T-cell (primary cell): ENCODE data around the gene TTLL10. TPM values are rescaled to one million over a fixed set of nuclear protein-coding genes. Genes with fewer than 3 reads are reported as not detected.

ENCODE experiments used
- ATAC-seq, 4 experiments: fragments of 200-7000 bp in 3 of 4; fragments of 150-1000 bp in 1 of 4; cut with Tn5 transposase; replicated peaks in 1 of 4; 1 replicate in 3 of 4; 2 replicates in 1 of 4; pipeline ENCODE4 v1.10.0; 2021; ENCODE audit warnings: moderate library complexity in 3 of 4, mild to moderate bottlenecking in 2 of 4, moderate number of reproducible peaks in 1 of 4
- CTCF ChIA-PET, 2 donors: fragments of 300-600 bp; sonication (Branson Sonifier 250); formaldehyde crosslinking; loops; one replicate each; lab custom pipeline; 2022; ENCODE audit warnings: antibody characterized with exemption in 2 of 2; lab: Charles Lee
- POLR2A ChIA-PET, 2 donors: fragments of 300-600 bp; sonication (Branson Sonifier 250); formaldehyde crosslinking; loops; one replicate each; lab custom pipeline; 2022; ENCODE audit warnings: antibody characterized with exemption in 2 of 2; lab: Charles Lee
- DNase-seq, 35 experiments: peaks; one replicate each; pipeline versions ENCODE4 v3.0.0 to v3.0.0-alpha.2; 2013 to 2023
- H3K27ac ChIP-seq: one replicate; pipeline ENCODE4 v1.5.1; 2013; ENCODE audit warnings: low read length
- H3K27me3 ChIP-seq, 2 experiments: replicated peaks in 1 of 2; 1 replicate in 1 of 2; 2 replicates in 1 of 2; pipeline versions ENCODE4 v1.6.1 to v1.7.0; 2013; ENCODE audit warnings: low read length in 1 of 2, mixed read lengths in 1 of 2; ENCODE audit not compliant: control insufficient read depth in 2 of 2, insufficient read depth in 2 of 2; ENCODE audit errors: extremely low read depth in 1 of 2
- H3K36me3 ChIP-seq, 2 donors: 1 replicate in 1 of 2; 2 replicates in 1 of 2; pipeline versions ENCODE4 v1.6.1 to v1.7.0; 2013; ENCODE audit warnings: low read length in 1 of 2; ENCODE audit not compliant: control insufficient read depth in 2 of 2, insufficient read depth in 1 of 2; ENCODE audit errors: extremely low read depth in 1 of 2
- H3K4me1 ChIP-seq, 2 experiments: 1 replicate in 1 of 2; 2 replicates in 1 of 2; pipeline versions ENCODE4 v1.6.1 to v1.7.0; 2013; ENCODE audit warnings: low read length in 2 of 2, mixed read lengths in 1 of 2; ENCODE audit not compliant: insufficient read depth in 2 of 2, control insufficient read depth in 1 of 2; ENCODE audit errors: extremely low read depth in 1 of 2
- H3K4me3 ChIP-seq, 2 donors: 1 replicate in 1 of 2; 2 replicates in 1 of 2; pipeline versions ENCODE4 v1.5.1 to v1.7.0; 2013; ENCODE audit warnings: mild to moderate bottlenecking in 2 of 2, low read length in 1 of 2, moderate library complexity in 1 of 2; ENCODE audit not compliant: control insufficient read depth in 1 of 2; ENCODE audit errors: extremely low read depth in 1 of 2
- H3K9me3 ChIP-seq: 2 replicates; pipeline ENCODE4 v1.7.0; 2013
- H3K27ac Mint-ChIP-seq, 2 donors: one replicate each; pipeline ENCODE4 v1.8.0; 2020 to 2021; ENCODE audit warnings: mild to moderate bottlenecking in 2 of 2, mixed read lengths in 2 of 2
- H3K27me3 Mint-ChIP-seq, 2 donors: one replicate each; pipeline ENCODE4 v1.8.0; 2021 to 2022; ENCODE audit warnings: mixed read lengths in 2 of 2
- H3K36me3 Mint-ChIP-seq: one replicate; pipeline ENCODE4 v1.8.0; 2021; ENCODE audit warnings: mixed read lengths
- H3K4me1 Mint-ChIP-seq, 3 donors: one replicate each; pipeline ENCODE4 v1.8.0; 2020 to 2022; ENCODE audit warnings: mixed read lengths in 3 of 3, mild to moderate bottlenecking in 1 of 3
- H3K4me3 Mint-ChIP-seq, 3 donors: one replicate each; pipeline ENCODE4 v1.8.0; 2020 to 2022; ENCODE audit warnings: mild to moderate bottlenecking in 3 of 3, mixed read lengths in 3 of 3, moderate library complexity in 3 of 3
- H3K9me3 Mint-ChIP-seq, 3 donors: one replicate each; pipeline ENCODE4 v1.8.0; 2020 to 2022; ENCODE audit warnings: mixed read lengths in 3 of 3
- WGBS: methylation state at CpG from one replicate; pipeline ENCODE4 v1.1.5; 2013; ENCODE audit warnings: missing lambda C conversion rate; ENCODE audit not compliant: insufficient coverage; 5-methylcytosine and 5-hydroxymethylcytosine counted together
- total RNA-seq, 35 experiments: library from RNA in 6 of 35; stranded (reverse) in 6 of 35; fragments of 120-200 nt in 1 of 35; gene quantifications; one replicate each; pipeline versions ENCODE4 v1.2.1 to v1.2.4 and lab custom pipeline; 2013 to 2026

Gene TTLL10
- total RNA-seq, 5 donors from 2014 or later (not counting 1 experiment from before 2014, with no cell fraction given): 0.26 to 1.0 (median 0.47) TPM; not detected in 1

DNA sequence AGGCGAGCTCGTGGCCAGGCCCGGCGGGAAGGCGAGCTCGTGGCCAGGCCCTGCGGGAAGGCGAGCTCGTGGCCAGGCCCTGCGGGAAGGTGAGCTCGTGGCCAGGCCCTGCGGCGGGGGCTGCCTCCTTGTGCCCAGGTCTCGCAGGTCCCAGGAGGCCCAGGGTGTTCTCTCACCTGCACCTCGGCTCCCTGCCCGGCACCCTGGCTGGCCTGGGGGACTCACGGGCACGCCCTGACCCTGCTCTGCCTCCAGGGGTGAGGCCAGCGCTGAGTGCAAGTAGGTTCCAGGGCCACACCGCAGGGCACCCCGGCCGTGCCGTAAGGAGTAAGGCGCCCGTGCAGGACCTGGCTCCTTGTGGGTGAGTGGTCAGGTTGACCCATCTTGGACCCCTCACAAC is 53.7 kb downstream of the TTLL10 start:
- Histone ChIP-seq H3K27ac (no peak overlapping the region), H3K9me3 (no peaks in the 10 kb centered on the region), H3K4me3 (no peak overlapping the region), H3K36me3 (peaks cover 35 to 59% of the 10 kb centered on the region in 2 donors), H3K4me1 (peaks cover 9 to 46% of the 10 kb centered on the region in 2 experiments), H3K27me3 (no peaks in the 10 kb centered on the region)
- Mint-ChIP-seq H3K27ac (no peak overlapping the region), H3K9me3 (no peaks in the 10 kb centered on the region), H3K4me3 (no peak overlapping the region), H3K36me3 (peaks cover 25% of the 10 kb centered on the region), H3K4me1 (peaks cover 31 to 39% (median 34%) of the 10 kb centered on the region in 3 donors), H3K27me3 (no peaks in the 10 kb centered on the region)
- ChIA-PET POLR2A (no interaction called here), CTCF (no interaction called here)
- WGBS: 100% methylated on average over 4 of the region's 25 CpGs
- ATAC-seq (no peak), DNase-seq (no peak)

- POLR2A ChIA-PET: no interaction called here
- H3K9me3 Mint-ChIP-seq: no peaks in the 10 kb centered on the region
Observed at GRCh38 chr1:1228187-1228586, 54.5 kb downstream of the TTLL10 start.

DNA sequence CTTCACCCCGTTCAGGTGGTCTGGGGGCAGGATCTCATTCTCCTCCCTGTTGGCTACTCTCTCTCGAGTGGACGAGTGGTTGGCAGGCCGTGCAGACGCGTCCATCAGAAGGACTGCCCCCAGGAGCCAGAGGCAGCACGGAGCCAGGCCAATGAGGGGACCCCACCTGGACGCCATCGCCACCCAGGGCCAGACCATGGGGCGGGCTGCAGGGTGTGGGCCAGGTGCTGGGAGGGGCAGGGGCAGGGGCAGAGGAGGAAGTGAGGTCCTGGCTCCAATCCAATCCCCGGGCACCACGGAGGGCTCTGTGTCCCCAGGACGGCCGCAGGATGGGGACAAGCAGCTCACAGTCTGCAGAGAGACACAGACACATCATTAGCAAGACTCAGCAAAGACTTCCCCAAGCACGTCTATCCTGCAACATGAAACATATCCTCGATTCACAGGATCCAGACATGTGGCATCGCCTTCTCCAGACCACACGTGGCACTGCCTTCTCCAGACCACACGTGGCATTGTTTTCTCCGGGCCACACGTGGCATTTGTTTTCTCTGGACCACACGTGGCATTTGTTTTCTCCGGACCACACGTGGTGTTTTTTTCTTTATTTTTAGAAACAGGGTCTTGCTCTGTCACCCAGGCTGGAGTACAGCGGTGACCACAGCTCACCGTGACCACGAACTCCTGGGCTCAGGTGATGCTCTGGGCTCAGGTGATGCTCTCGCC is 55.1 kb downstream of the TTLL10 start:
- POLR2A ChIA-PET: no interaction called here
- CTCF ChIA-PET: interaction anchor here in 1 of 2 donors (0.6 kb wide), 1 partner anchor 13 kb away, joined by 4 read pairs; no protein-coding TSS in a partner anchor
- Mint-ChIP-seq H3K9me3 (no peaks in the 10 kb centered on the region), H3K4me3 (no peak overlapping the region), H3K27me3 (no peaks in the 10 kb centered on the region), H3K27ac (no peak overlapping the region), H3K36me3 (peaks cover 19% of the 10 kb centered on the region), H3K4me1 (peaks cover 28 to 37% (median 36%) of the 10 kb centered on the region in 3 donors)
- no peak for DNase-seq
- Histone ChIP-seq H3K4me3 (no peak overlapping the region), H3K9me3 (no peaks in the 10 kb centered on the region), H3K27me3 (no peaks in the 10 kb centered on the region), H3K36me3 (peaks cover 30 to 46% of the 10 kb centered on the region in 2 donors), H3K4me1 (peaks cover 19 to 57% of the 10 kb centered on the region in 2 experiments), H3K27ac (no peak overlapping the region)
- WGBS: 92% methylated on average over 21 of the region's 28 CpGs
- ATAC-seq: no peak

More at GRCh38 chr1:1228187-1228586, 54.5 kb downstream of the TTLL10 start:
- H3K4me3 Mint-ChIP-seq: no peak overlapping the region
- H3K27me3 Mint-ChIP-seq: no peaks in the 10 kb centered on the region
- peaks cover 13 to 51% of the 10 kb centered on the region in 2 experiments for H3K4me1 ChIP-seq
- H3K4me1 Mint-ChIP-seq: peaks cover 25 to 33% (median 32%) of the 10 kb centered on the region in 3 donors
- ATAC-seq (no peak), DNase-seq (no peak)
- H3K36me3 ChIP-seq: peaks cover 30 to 51% of the 10 kb centered on the region in 2 donors
- H3K27ac ChIP-seq: no peak overlapping the region
- H3K9me3 ChIP-seq: no peaks in the 10 kb centered on the region
- H3K27me3 ChIP-seq: no peaks in the 10 kb centered on the region
- CTCF ChIA-PET: interaction anchor here in 1 of 2 donors (0.6 kb wide), 1 partner anchor 14 kb away, joined by 4 read pairs; no protein-coding TSS in a partner anchor
- H3K27ac Mint-ChIP-seq: no peak overlapping the region
- peaks cover 19% of the 10 kb centered on the region for H3K36me3 Mint-ChIP-seq
- H3K4me3 ChIP-seq: no peak overlapping the region
- 97% methylated on average over 26 of the region's 30 CpGs for WGBS

DNA sequence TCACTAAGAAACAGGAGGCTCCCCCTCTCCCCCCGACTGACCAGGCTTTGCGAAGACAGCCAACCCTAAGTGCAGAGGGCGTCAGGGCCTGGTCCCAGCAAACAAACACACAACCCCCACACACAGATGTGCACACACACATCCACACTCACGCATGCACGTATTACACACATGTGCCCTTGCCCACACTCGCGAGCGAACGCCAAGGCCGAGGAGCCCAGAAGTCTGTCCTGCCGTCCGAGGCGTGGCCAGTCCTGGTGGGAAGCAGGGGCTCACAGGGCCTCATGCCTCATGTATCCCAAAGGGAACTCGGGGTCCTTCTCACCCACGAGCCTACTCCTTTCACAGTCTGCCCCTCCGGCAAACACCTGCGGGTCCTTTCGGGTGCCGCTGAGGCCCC is 56.1 kb downstream of the TTLL10 start:
- Mint-ChIP-seq H3K4me3 (peak overlapping the region; percentile 53 to 92 (median 88)), H3K27ac (peak overlapping the region in 1 of 2 donors; percentile 36), H3K4me1 (peaks cover 33 to 47% (median 44%) of the 10 kb centered on the region in 3 donors), H3K36me3 (peaks cover 18% of the 10 kb centered on the region), H3K27me3 (no peaks in the 10 kb centered on the region), H3K9me3 (no peaks in the 10 kb centered on the region)
- Histone ChIP-seq H3K27me3 (no peaks in the 10 kb centered on the region), H3K27ac (no peak overlapping the region), H3K4me3 (no peak overlapping the region), H3K9me3 (no peaks in the 10 kb centered on the region), H3K36me3 (peaks cover 35 to 38% of the 10 kb centered on the region in 2 donors), H3K4me1 (peaks cover 19 to 64% of the 10 kb centered on the region in 2 experiments)
- POLR2A ChIA-PET: no interaction called here
- CTCF ChIA-PET: no interaction called here
- WGBS: 86% methylated on average over 18 of the region's 19 CpGs
- ATAC-seq: no peak
- DNase-seq: no peak

GRCh38 chr1:1230656-1231399 is 57.1 kb downstream of the TTLL10 start:
- peak overlapping the region; percentile 55 for H3K27ac ChIP-seq
- peak overlapping the region; percentile 90 to 97 for H3K4me3 ChIP-seq
- peaks cover 29 to 34% of the 10 kb centered on the region in 2 donors for H3K36me3 ChIP-seq
- H3K9me3 Mint-ChIP-seq: no peaks in the 10 kb centered on the region
- H3K9me3 ChIP-seq: no peaks in the 10 kb centered on the region
- H3K4me1 Mint-ChIP-seq: peaks cover 32 to 43% (median 43%) of the 10 kb centered on the region in 3 donors
- peak overlapping the region; percentile 88 to 92 (median 88) for H3K4me3 Mint-ChIP-seq
- CTCF ChIA-PET: interaction anchor here in 1 of 2 donors (1.2 kb wide), 1 partner anchor 108 kb away, joined by 4 read pairs; no protein-coding TSS in a partner anchor
- DNase-seq (peak in 1 of 35 experiments; percentile 17), ATAC-seq (no peak)
- H3K27me3 Mint-ChIP-seq: no peaks in the 10 kb centered on the region
- 13% methylated on average over 16 of the region's 24 CpGs for WGBS
- H3K27ac Mint-ChIP-seq: peak overlapping the region; percentile 77 to 87
- H3K36me3 Mint-ChIP-seq: peaks cover 14% of the 10 kb centered on the region
- H3K27me3 ChIP-seq: no peaks in the 10 kb centered on the region
- peaks cover 19 to 62% of the 10 kb centered on the region in 2 experiments for H3K4me1 ChIP-seq
- POLR2A ChIA-PET: no interaction called here
